ENCODE results near the gene GLP2R. TPM values are rescaled to one million over a fixed set of nuclear protein-coding genes. Genes with fewer than 3 reads are reported as not detected.

The GLP2R gene
- total RNA-seq, 1 experiment from 2014 or later: 1.7 TPM

DNA sequence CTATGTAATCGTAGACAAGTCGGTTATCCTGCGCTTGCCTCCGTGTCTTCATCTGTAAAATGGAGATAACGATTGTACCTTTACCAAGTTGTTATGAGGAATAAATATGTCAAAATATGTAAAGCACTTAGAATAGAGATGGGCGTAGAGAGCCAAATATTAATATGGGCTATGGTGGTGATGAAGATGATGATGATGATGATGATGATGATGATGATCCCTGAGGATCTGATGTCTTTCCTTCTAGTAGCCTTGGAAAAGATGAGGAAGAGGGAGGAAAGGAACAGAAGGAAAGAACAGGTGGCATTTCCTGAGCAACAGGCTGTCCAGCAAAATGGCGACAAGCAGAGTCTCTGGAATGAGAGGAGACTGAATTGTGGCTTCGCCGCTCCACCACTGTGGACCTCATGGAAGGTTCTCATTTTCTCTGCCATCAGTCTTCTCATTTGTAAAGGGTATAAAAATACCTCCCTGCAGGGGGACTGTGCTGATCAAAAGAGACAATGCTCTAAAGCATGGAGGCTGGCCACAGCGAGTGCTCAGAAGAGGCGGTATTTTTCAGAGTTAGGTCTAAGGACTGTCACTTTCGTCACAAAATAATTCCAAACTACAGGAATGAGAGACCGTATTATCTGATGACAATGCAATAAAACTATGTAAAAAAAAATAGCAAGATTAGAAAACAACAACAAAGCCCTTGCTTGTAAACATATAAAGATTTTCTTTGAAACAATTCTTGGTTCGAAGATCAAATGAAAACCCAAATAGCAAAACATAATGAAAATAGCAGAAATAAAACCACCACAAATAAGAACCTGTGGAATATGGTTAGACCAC, 96.5 kb downstream of the GLP2R start:
- no peak for DNase-seq (ENCODE audit: low read depth)

DNA sequence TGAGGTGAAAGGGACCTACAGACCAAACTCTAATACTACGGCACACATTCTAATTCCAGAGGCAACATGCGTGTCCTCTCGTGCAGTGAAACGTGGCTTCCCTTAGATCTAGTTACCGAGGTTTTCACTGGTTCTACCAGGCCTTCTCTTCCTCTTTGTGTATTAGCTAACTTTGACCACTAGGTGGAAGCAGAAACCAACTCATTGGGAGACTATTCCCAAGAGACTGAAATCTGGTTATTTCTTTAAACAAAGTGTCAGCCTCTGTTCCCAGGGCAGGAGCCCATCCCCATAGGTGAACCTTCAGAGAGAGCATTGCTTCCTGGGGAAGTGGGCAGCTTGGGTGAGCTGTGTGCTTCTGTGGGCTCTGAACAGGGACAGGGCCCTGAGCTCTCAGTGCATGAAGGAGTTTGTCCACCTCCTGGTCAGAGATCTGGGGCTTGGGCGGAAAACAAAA, 99.0 kb downstream of the GLP2R start:
- peak; percentile 73 for DNase-seq (ENCODE audit: low read depth)

DNA sequence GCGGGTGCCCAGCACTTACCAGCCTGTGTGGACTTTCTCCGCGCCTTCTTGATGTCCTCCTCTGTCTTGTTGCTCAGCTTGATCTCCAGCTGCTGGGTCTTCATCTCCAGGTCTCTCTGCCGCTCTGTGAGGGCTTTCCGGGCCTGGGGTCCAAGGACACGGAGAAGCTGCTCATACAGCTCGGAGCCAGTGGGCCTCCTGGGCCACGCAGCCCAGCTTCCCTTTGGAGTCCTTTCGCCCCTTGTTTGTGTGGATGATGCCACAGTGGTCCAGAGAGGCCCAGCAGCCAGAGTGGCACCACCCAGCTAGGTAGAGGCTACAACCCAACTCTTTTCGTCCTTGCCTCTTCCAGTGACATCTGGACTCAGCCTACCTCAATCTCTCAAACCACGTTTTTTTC, 99.7 kb downstream of the GLP2R start:
- no peak for DNase-seq (ENCODE audit: low read depth)

DNA sequence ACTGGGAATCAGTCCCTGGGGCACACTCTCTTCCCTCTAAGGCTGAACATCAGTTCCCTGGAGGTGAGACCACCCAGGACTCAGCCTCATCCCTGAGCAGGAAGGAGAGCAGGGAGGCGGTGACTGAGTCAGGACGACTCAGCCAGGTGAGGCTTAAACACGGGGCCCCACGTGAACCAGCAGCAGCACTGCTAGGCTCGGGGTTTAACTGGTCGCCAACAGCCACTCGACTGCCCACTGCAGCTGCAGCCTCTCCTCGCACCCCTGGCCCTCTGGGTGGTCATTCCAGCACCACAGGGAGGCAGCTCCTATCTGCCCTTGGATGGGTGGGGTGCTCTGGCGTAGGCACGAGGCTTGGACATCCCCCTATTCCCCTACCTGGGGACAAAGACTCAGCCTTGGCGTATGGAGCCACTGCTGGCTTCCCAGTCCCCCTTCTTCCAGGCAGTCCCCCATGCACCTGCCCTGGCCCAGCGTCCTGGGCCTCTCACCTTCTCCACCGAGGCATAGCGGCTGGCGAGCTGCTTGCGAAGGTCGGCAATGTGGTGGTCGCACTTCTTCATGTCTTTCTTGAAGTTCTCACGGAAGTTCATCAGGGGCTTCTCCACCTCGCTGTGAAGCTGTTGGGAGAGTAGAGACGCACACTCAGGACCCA, 100.6 kb downstream of the GLP2R start:
- DNase-seq (ENCODE audit: low read depth): no peak

DNA sequence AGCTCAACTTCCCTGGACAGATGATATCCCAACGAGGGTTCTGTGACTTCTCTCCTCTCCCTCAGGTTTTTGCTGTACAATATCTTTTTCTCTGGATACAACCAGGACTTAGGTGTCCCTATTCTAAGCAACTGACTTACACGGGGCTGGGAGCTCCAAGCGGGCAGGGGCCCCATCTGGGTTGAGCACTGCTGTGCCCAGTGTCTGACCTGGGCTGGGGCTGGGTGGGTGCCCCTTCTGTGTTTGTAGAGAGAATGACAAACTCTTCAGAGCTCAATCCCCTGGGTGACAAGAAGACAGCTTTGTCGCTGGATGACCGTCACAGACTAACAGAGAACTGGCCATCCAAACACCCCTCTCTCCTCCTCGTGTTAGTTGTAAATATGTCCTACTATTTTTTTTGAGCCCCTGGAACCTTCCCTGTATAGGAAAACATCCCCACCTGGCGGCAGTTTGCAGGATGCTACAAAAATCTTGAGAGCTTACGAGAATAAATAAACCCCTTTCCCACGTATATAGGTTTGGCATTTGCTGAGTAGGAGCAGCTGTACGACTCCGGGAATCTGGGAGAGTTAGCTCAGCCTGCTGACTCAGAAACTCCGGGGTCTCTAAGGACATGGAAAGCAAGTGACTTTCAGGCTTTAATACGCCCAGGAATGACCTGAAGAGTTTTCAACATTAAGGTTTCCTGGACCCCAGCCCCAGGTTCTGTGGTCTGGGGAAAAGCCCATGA, 103.0 kb downstream of the GLP2R start:
- peak; percentile 70 for DNase-seq (ENCODE audit: low read depth)

DNA sequence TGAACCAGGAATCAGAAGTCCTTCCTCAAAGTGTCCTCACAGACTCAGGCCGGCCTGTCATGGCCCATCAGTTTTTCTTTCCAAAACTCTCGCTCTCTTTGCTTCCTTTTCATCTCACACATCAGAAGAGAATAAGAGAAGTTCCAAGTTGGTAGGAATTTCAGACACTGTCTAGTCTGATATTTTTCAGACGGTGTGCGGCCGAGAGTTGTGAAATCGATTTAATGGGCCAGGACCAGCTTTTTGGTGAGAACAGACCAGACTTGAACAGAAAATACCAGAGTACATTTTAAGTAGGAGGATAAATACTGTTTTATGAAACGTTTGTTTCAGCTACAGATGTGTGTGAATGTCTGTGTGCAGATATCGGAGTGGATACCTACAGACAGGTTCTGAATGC, 104.1 kb downstream of the GLP2R start:
- no peak for DNase-seq (ENCODE audit: low read depth)

DNA sequence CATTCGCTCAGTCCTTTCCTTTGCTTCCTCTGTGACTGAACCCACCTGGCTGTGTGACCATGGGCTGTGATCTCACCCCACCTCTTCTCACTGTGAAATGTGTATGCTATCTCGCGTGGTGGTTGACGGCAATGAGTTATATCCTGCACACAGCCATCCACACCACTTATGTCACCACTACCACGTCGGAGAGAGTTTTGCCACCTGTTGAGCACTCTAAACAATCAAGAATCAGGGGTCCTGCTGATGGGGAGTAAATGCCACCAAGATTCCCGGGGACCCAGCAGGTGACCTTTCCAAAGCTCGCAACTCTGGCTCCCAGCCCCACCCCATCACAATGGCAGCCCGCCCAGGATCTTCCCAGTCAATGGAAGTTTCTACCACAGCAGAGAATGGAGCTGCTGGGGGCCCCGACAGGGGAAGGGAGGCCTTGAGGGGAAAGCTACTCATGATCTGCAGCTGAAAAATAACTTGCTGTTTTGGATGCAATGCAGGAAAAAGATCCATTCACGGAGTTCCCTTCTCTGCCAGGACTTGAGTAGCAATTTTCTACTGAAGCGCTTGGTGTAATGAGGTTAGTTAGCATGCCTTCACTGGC, 105.5 kb downstream of the GLP2R start:
- DNase-seq (ENCODE audit: low read depth): no peak

DNA sequence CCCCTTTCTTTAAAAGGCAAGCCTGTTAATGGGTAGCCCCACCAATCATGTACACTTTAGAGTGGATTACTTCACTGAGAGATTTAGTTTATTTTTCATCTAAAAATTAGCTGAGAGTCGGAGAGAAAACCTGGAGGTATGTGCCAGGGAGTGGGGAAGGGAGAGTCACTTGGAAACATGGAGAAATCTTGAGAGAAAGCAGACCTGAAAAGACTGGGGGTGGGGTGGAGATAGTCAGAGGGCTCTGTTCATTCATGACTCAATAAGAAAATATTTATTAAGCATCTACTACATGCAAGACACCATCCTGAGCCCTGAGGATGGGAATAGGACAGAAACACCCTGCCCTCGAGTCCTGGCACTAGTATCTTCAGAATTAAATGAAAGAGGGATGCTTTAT, 106.8 kb downstream of the GLP2R start:
- DNase-seq (ENCODE audit: low read depth): peak; percentile 7

DNA sequence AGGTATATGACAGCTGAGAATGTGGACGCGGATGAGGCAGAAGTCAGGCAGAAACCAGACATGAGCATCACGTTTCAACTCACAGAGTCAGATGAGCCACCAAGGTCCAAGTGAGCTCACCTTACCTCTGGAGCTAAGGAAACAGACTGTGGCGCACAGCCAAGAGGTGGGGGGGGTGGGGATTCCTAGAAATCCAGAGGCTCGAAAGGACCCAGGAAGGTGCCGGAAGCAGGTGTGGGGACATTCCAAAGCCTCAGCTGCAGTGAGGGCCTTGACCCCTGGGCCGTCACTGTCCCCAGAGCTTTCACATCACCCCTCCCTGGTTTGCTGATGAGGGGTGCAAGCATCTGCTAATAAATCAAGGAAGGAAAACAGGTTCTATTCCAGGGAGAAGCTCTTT, 108.6 kb downstream of the GLP2R start:
- DNase-seq (ENCODE audit: low read depth): no peak

DNA sequence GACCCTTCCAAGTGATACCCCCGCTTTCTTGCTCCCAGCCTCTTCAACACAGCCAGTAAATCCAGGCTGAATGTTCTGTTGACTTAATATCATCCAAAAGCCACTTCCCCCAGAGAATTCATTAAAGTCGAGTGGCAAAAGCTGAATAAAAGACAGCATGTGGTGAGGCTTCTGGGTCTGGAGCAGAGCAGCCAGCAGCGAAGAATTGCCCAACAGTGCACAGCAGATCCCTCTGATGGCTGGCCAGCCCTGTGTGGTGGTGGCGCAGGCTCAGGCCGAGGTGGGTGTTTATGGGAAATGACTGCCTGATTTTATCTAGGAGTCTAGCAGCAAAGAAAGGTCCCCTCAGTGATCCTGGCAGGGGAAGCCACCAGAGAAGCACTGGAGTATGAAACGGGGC, 109.7 kb downstream of the GLP2R start:
- no peak for DNase-seq (ENCODE audit: low read depth)

DNA sequence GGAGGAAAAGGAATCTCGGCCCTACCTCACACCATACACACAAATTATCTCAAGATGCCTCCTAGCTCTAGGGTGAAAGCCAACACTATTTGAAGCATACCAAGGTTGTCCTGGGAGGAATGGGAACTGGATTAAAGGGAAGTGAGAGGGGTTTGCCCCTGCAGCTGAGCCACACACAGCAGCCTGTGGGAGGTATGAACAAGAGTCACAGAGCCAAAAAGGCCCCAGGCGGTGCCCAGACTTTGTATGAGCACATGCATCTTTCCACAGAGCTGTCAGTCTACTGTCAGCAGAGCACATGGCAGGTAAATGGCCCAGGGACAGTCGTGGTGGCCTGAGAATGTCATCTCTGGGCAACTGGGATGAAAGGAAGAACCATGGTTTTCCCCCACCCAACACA, 110.4 kb downstream of the GLP2R start:
- no peak for DNase-seq (ENCODE audit: low read depth)

DNA sequence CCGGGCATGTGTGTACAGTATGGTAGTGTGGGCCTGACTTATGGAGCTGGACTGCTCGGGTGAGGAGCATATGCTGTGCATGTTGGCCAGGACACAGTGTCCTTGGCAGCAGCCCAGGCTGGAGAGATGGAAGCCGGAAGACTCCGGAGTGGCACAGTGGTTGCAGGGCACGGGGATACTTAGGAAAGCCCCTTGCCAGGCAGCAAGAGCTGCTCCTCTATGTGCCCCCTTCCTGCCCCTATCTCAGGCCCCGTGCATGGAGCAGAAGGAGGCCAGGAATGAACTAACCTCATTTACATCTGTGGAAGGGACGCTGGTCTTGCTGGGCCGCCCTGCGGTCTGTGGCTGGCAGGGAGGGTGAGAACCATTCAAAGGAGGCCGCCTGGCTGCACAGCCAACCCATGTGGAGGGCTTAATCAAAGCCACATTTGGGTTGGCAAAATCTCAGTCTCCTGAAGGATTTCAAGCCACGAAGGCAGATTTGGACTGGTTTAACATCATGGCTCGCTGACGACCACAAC, 111.6 kb downstream of the GLP2R start:
- no peak for DNase-seq (ENCODE audit: low read depth)

DNA sequence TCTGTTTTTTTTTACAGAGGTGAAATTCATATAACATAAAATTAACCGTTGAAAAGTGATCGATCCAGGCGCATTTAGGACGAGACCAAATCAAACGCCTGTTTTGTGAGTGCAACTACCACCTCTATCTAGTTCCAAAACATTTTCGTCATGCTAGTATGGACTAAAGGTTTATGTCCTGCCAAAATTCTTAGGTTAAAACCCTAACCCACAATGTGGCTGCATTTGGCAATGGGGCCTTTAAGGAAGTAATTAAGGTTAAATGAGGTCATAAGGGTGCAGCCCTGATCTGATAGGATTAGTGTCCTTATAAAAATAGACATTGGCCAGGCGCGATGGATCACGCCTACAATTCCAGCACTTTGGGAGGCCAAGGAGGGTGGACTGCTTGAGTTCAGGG, 112.2 kb downstream of the GLP2R start:
- DNase-seq (ENCODE audit: low read depth): no peak

DNA sequence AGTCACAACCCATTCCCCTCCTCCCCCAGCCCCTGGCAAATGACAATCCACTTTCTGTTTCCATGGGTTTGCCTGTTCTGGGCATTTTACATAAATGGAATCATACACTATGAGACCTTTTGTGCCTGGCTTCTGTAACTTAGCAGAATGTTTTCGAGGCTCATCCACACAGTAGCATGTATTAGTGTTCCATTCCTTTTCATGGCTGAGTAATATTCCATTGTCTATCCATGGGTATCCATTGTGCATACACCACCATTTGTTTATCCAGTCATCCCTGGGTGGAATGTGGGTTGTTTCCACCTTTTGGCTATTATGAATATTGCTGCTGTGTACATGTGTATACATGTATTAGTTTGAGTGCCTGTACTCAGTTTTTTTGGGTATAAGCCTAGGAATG, 113.0 kb downstream of the GLP2R start:
- no peak for DNase-seq (ENCODE audit: low read depth)

DNA sequence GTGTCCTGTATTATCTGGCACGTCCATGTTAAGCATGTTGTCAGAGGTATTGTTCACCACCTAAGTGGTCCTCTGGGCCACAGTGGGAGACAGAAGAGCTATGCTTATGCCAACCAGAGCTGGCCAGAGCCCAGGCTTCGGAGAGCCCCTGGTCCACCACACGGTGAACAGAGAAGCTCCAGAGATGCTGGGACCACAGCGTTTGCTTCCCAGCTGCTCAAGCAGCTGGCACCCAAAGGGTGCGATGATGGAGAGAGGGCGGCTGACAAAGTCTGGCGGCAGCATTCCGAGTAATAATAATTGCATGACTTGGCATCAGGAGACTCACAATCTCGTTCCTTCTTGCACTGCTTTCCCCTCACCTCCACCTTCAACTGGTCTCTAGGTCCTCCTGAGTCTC, 115.1 kb downstream of the GLP2R start:
- DNase-seq (ENCODE audit: low read depth): no peak

DNA sequence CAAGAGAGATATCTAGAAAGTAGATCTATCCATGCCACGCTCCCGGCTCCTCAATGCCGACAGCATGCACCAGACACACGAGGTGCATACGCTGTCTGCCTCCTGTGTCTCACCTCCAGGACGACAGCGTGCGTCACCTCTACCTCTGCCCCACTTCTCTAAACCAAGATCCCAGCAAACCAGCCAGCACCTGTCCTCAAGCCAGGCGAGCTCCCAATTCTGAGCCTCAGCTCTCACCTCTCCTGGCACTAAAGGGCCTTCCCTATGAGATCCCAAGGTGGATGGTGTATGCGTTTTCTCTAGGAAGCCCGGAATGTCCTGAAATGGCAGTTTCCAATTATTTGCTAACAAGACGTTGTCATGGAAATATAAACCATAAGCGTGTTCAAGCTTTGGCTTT, 115.6 kb downstream of the GLP2R start:
- no peak for DNase-seq (ENCODE audit: low read depth)

Other genes with a start within 250 kb of the GLP2R start
- gene CFAP52, start 249.3 kb upstream of the GLP2R start, total RNA-seq (2014; rRNA removed; shearing (Covaris generic)): not detected in 2 replicates
- 0.27 and 1.7 TPM in 2 replicates for gene USP43, start 180.4 kb upstream of the GLP2R start, total RNA-seq (2014; rRNA removed; shearing (Covaris generic))
- gene DHRS7C, start 34.3 kb upstream of the GLP2R start, total RNA-seq (2014; rRNA removed; shearing (Covaris generic)): not detected in 2 replicates
- not detected in 2 replicates for gene GSG1L2, start 3.8 kb upstream of the GLP2R start, total RNA-seq (2014; rRNA removed; shearing (Covaris generic))
- gene RCVRN, start 79.3 kb downstream of the GLP2R start, total RNA-seq (2014; rRNA removed; shearing (Covaris generic)): not detected in 2 replicates